ENCODE measurements around the gene SCGB1D1.

DNA sequence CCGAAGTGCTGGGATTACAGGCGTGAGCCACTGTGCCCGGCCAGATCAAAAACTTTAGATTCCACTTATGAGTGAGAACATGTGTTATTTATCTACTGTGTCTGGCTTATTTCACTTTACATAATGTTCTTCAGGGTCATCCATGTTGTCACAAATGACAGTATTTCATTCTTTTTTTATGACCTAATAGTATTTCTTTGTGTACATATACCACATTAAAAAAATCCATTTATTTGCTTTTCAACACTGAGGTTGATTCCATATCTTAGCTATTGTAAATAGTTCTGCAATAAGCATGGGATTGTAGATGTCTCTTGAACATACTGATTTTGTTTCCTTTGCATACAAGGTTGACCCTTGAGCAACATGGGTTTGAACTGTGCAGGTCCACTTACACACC lies 13.2 kb upstream of the SCGB1D1 start:
- TF ChIP-seq EZH2 (IDR thresholded peaks at IDR 0.05; ENCODE audit: insufficient read depth, poor library complexity, severe bottlenecking) (no peak), EZH2phosphoT487 (IDR thresholded peaks at IDR 0.05; ENCODE audit: insufficient read depth, low read depth) (no peak)
